GM21737 (cell line): Measurements from ENCODE around the gene CTSS.

ENCODE experiments used
- ATAC-seq: cut with Tn5 transposase; IDR thresholded peaks from one replicate; pipeline ENCODE4 v1.9.1; 2021; ENCODE audit warnings: mild to moderate bottlenecking, moderate library complexity; ENCODE audit not compliant: unreplicated experiment

The CTSS gene

DNA sequence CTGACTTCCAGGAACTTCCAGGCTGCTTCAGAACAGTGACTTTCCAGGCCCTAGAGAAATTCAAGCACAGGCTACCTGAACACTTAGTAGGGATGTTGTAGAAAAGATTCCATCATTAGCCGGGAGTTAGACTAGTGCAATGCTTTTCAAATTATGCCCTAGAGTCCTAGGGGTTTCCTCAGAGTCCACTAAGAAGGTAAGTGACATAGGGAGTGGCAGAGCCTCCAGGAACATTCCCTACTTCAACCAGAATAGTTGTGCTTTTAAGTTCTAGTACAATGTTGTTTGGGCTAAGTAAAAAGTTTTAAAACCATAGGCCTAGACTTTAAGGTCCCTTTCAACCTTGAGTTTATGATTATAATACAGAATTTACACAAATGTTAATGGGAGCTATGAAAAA lies 59.5 kb downstream of the CTSS start:
- no peak for ATAC-seq

DNA sequence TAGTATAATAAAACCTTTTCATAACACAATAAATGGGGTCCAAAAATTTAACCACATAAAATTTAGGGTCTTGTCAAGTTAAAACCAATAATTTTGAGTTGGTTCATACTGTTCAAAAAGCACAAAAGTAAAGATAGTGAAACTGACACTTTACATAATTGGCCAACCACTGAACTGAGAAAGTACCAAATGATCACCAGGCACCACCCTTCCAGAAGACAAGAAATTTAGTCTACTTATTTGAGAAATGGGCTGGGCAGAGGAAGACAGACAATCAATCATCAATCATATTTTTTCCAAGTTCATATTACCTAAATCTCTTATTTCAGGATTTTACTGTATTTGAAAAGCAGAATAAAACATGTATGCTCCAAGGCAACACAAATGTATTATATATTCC lies 62.2 kb downstream of the CTSS start:
- ATAC-seq, result no peak

DNA sequence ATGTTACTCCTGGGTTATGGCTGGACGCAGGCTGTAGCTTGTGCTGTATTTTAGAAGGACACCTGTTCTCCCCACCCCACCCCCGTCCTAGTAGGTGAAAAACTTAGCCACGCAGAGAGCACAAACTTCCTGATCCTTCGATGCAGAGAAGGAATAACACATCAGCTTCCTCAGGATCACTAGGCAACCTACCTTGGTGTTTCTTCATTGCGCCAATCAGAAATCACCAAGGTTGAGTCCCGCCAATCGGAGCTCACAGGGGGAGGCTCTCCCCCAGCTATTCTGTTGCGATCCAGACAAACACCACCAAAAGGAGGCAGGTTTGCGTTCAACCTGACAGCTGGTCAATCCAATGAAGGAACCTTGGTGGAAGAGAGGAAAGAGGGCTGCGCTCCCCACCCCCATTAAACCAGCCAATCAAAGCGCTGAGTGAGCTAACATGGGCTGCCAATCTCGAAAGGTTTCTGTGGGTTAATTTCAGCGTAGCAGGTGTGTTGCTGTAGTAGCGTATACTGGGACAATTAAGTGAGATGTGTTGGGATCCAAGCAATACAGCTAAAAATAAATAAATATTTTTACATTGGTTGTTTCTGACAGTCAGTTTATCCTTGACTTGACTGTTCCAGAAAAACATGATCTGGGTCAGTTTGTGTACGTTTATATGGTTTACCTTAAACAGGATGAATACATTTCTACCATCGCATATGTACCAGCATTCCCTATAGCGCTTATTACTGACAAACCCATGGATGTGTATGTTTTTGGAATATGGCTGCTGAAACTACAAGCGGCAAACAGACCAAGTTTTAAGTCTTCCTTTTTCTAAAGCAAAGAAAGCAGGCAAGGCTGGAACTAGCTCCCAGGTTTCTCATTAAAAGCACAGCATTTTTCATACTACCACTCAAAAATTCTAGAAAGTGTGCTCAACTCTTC lies 68.3 kb downstream of the CTSS start, which contains the start of gene GOLPH3L:
GOLPH3L (minus strand) TSS at position 160 of the 933 bp plus-strand sequence. CDS start 2,316 bp downstream, outside the sequence.
- ATAC-seq, result peak; percentile 99

DNA sequence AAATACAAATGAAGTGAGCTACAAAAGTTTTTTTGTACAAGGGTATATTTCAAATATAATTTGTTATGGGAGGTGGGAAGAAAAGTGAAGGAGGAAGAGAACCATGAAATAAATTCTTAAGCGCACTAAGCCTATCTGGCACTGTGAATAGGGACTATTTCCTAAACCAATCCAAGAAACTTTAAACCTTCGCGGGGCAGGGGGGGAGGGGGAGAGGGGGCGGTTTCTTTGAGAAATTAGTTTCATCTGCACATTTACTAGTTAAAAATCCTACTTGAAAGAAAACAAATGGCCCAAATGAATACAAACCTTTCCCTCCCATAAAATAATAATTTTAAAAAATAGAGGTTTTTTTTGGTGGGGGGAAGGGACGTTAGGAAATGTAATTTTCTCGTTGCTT lies 69.0 kb downstream of the CTSS start:
- ATAC-seq, result no peak

DNA sequence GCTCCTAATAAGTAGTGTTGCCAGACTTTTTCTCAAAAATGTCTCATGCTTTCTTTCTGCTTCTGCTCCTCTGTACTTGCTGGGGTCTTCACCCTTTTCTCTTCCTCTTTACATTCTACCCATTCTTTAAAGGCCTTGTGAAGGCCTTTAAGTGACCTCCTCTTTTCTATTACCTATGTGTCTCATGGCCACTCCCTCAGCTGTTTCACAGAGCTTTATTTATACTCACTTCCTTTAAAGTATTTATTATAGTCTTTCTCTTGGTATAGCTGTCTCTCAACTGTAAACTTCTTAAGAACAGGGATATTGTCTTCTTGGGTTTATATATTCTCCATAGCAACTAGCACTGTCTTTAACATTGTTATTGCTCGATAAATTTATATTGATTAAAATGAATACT lies 69.4 kb downstream of the CTSS start:
- no peak for ATAC-seq

DNA sequence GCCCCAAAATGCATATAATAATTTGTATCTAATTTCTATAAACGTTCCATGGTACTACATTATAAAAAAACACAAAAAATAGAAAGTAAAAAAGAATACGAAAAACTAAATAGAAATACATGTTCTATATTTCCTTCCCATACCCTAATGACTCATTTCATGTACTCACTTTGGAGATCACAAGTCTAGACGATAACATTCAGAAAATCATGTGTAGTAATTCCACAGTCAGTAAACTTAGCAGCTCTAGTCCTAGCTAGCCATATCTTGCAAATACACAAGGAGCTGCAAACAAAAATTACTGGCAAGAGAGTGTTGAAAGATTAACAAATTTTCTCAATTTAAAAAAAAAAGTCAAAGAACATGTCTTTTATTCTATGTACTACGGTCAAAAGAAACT lies 70.0 kb downstream of the CTSS start:
- no peak for ATAC-seq

DNA sequence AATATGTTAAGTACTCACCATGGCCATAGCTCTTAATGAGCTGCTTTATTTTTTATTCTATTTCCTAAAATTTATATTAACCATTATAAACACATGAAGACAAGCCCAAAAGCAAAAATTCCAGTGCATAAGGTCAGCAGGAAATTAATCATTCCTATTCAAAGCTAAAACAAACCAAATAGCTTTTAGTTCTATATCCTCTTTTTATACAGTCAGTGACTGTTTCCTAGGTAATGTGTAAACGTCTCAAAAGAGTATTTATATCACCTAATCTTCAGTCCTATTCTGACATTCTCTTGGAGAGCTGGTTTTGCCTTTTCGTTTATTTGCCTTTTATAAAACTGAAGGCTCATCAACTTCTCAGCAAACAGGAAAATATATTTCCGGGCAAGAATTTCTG lies 72.9 kb downstream of the CTSS start:
- no peak for ATAC-seq

DNA sequence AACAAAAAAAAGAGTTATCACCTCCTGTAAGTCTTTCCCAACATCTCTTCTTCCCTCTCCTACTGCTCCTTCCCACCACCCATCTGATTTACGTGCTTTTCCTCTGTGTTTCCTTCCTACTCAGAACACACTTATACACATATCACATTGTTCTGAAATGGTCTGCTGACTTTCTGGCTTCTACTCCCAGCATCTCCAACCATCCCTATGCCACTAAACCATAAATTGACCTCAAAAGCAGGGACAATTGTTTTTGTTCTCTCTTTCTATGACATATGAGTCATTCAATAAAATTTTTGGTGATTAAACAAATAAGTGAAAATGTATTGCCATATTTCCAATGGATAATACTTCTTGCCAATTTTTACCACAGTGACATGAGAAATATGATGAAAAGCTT lies 76.8 kb downstream of the CTSS start:
- no peak for ATAC-seq

DNA sequence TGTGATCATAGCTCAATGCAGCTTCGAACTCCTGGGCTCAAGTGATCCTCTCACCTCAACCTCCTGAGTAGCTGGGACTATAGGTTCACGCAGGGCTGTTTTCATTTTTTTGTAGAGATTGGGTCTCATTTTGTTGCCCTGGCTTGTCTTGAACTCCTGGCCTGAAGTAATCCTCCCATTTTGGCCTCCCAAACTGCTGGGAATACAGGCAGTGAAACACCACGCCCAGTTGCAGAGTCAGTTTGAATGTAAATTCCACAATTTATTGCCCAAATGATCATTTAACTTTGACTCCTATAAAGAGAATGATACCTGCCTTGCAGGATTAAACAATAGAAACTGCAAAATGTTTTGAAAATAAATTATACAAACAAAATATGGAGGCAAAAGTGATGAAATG lies 79.3 kb downstream of the CTSS start:
- ATAC-seq, result no peak

DNA sequence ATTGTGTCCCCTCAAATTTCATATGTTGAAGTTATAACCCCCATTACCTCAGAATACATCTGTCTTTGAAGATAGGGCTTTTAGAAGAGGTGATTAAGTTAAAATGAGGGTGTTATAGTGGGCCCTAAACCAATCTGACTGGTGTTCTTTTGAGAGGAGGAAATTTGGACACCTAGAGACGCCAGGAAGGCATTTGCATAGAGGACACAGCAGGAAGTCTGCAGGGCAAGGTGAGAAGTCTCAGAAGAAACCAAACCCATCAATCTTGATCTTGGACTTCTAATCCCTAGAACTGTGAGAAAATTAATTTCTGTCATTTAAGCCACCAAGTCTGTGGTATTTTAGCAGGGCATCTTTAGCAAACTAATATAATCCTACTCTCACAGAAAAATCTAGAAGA lies 81.7 kb downstream of the CTSS start:
- ATAC-seq, result no peak
